Middle frontal gyrus (tissue), 1 donor: ENCODE results near the gene FBN2.

Experiments used
- DNase-seq: peaks from one replicate; pipeline ENCODE4 v3.0.0-alpha.2; 2015; ENCODE audit warnings: low spot score; ENCODE audit errors: extremely low spot score

Gene FBN2

DNA sequence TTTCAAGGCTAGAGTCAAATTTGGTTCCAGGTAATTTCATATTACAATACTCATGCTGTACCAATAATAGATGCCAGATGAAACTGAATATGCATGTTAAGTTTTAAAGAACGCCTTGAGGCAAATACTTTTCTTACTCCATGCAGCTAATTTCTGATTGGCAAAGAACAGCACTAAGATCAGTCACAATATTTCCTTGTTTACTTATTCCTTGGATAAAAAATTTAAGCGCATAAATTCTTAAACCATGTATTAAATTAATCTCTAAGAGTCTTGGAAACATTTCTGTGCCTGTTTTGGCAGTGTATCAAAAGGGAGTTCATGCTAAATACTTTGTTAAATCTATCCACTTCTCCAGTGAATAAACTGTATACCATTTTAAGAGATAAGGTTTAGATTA lies 281.0 kb downstream of the FBN2 start:
- DNase-seq: no peak

DNA sequence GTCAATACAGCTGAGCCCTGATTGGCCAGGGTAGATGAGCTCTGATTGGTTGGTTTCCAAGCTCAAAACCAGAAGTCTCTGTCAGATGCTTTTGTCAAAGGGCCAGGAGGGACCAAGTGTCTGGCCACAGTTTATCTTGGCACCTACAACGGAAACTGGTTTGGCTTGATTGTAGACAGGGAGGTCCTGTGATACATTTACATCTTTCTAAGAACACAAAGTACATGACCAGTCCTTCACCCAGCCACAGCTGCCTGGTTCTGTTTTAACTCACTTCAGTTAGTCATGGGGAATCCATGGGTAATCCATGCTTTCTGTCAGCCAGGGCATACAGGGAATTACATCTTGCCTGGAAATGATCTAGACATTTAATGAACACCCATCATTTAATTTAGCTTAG lies 283.3 kb downstream of the FBN2 start:
- DNase-seq: no peak

GRCh38 chr5:128253880-128254279 lies 284.2 kb downstream of the FBN2 start:
- no peak for DNase-seq

DNA sequence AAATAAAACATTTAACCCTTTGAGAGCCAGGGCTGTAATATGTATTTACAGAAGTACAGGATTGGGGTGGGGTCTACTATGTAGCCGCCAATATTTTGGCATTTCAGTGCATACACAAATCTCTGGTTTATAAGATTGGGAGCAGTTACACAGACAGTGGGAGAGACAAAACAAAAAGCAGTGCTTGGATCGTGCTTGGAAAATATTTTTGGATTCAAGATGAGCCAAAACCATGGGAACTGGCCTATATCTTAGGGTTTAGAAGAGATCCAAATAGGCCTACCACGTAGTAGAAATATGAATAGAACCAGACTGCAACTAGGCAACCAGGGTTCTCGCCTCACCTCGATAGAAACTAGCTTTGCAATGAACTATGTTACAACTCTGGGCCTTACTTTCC lies 284.9 kb downstream of the FBN2 start:
- DNase-seq: no peak

- DNase-seq: no peak
These were observed 285.3 kb downstream of the FBN2 start for GRCh38 chr5:128252756-128253155.

- DNase-seq: no peak
These were observed 285.8 kb downstream of the FBN2 start for GRCh38 chr5:128252196-128252595.

DNA sequence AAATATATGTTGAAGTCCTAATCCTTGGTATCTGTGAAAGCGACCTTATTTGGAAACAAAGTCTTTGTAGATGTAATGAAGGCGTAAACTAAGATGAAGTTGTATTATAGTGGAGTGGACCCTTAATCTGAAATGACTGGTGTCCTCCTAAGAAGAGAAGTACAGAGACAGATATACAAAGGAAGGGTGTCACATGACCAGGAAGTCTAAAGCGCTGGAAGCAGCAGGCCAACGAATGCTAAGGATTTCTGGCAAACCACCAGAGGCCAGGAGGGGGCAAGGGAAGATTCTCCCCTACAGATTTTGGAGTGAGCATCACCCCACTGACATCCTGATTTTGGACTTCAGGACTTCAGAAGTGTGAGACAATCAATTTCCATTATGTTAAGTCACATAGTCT lies 292.1 kb downstream of the FBN2 start:
- DNase-seq: no peak

- DNase-seq: no peak
These were observed 294.0 kb downstream of the FBN2 start for GRCh38 chr5:128243958-128244582.

DNA sequence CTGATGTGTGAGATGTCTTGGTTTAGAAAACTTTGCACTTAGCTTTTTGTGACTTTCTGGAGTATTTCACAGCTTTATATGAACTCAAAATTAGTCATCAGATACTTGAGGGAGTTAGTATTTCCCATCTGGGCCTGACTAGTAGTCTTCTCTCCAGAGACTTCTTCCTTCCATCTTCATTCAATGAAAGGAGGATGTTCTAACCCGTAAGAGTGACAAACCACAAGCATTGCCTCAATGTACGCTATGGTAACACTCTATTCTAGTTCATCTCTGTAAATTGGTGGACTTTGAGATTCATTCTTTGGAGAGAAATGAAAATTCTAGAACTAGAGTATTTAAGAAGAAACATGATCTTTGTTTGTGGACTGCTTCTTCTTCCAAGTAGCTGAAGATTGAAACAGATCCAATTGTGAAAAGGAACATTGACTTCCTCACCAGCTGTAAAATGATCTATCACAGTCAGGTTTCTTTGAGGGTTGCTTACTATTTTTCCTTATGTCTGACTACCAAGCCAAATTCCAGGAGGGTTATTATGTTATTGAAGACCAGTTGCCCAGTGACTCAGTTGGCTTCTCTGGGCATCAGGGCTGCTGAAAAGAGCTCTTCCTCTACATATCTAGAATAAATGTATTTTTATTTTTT lies 296.9 kb downstream of the FBN2 start:
- no peak for DNase-seq

- no peak for DNase-seq
These were observed 300.5 kb downstream of the FBN2 start for GRCh38 chr5:128237546-128237945.

GRCh38 chr5:128237000-128237399 lies 301.0 kb downstream of the FBN2 start:
- no peak for DNase-seq

- no peak for DNase-seq
These were observed 301.7 kb downstream of the FBN2 start for GRCh38 chr5:128236334-128236733.

GRCh38 chr5:128234928-128235641 lies 303.0 kb downstream of the FBN2 start:
- DNase-seq: no peak

GRCh38 chr5:128228521-128228920 lies 309.5 kb downstream of the FBN2 start:
- no peak for DNase-seq

DNA sequence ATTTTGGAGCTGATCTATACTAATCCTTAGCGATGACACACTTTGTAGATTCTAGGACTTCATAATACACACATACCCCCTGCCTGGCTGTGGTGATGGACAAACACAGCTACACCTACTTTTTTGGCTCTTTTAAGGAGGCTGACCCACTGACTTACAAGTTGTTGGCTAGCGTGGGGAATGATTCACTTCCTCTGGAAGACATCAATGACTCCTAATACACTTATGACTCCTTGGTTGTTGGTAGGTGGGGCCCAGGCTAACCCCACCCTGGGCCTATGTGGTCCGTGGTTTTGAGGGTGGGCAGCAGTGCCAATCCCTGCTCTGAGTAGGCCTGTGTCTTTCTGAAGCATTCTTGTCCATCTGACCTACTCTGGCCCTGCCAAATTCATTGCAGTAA lies 310.0 kb downstream of the FBN2 start:
- no peak for DNase-seq

- no peak for DNase-seq
These were observed 312.6 kb downstream of the FBN2 start for GRCh38 chr5:128225245-128226030.

DNA sequence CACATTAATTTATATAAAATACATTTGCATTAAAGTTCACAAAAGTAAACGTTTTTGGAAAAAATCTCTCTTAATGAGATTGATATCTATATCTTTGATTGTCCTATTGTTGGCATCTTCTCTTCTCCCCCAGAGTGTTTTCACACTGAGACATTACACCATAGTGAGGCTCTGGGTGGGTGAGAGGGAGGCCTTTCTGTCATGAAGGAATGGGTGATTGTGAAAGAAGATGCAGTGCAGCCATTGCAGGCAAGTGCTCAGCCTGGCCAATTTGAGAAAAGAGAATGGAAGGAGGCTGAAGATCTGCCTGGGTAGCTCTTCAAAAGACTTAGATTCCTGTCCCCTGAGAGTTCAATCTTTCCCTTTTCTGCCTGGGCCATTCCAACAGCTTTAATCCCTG lies 313.7 kb downstream of the FBN2 start:
- DNase-seq: no peak

DNA sequence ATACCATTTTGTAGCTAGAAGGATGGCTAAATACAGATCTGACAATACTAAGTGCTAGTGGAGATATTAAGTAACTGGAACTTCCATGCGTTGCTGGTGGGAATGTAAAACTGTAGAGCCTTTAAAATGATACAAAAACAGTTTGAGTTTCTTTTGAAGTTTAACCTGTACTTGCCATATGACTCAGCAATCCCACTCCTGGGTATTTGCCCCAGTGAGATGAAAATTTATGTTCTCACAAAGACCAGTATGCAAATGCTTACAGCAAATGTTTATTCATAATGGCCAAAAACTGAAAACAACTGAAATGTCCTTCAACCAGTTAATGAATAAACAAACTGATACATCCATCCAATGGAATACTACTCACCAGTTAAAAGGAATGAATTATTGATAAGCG lies 317.2 kb downstream of the FBN2 start:
- no peak for DNase-seq

DNA sequence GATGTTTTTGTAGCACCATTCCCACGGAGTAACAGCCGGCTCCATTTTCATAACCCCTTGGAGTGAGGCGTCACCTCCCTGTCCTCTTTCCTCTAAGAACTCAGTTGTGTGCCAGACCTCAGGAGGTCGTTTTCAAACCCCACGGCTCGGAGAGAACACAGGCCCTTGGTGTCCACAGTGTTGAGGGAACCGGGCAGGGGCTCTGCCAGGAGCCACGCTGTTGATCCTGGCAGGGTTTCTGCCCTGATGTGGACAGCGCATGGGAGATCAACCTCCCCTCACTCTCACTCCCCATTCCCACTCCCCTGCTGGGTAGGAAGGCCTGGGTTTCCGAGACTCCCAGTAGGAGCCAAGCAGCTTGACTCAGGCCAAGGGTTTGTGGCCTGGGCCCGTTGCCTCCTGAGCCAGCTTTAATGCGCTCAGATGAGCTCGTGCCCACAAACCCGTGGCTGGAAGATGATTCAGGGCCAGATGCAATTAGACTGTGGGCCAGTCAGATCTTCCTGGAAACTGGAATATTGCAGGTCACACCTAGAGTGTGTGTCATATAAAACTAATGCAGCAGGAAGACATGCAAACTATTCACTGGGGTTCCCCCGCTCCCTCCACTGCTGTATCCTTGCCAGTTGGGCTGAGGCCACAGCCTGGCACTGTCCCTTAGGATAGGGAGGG lies 321.0 kb downstream of the FBN2 start:
- no peak for DNase-seq

- no peak for DNase-seq
These were observed 321.8 kb downstream of the FBN2 start for GRCh38 chr5:128216285-128216684.

DNA sequence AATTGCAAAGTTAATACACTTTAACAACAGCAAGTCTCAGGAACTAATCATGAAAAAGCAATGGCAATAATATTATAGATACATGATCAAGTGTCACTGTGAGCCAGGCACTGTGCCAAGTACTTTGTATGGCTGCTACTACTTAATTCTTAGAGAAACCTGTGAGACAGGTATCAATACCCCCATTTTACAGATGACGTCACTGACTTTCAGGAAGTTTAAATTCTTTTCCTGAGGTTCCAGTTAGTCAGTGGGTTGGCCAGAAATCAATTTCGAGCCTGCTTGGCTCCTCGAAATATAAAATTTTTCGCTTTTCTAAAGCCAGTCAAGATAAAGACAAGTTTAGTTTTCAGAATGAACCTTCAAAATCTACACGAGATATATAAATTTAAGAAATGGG lies 324.2 kb downstream of the FBN2 start:
- DNase-seq: no peak
